IPS DF 6.9 (cell line): ENCODE results near the gene PDE4D.
"Not testable (repeated sequence)": the region's sequence is repeated elsewhere in the genome, so short reads cannot be mapped to it uniquely, and the experiment has no call there.

ENCODE experiments used
- DNase-seq: peaks from one replicate; pipeline ENCODE4 v3.0.0-alpha.2; 2013; ENCODE audit warnings: low read depth, low spot score
- H3K27ac ChIP-seq: one replicate; pipeline ENCODE4 v1.5.1; 2013; ENCODE audit warnings: low read length, control low read depth
- H3K27me3 ChIP-seq: 2 replicates; pipeline ENCODE4 v1.6.1; 2013; ENCODE audit warnings: mild to moderate bottlenecking, low read length; ENCODE audit not compliant: control insufficient read depth, insufficient read depth
- H3K36me3 ChIP-seq: 2 replicates; pipeline ENCODE4 v1.6.1; 2013; ENCODE audit warnings: low read length; ENCODE audit not compliant: control insufficient read depth, insufficient read depth
- H3K4me1 ChIP-seq: 2 replicates; pipeline ENCODE4 v1.6.1; 2013; ENCODE audit warnings: low read length; ENCODE audit not compliant: control insufficient read depth, insufficient read depth
- H3K4me3 ChIP-seq: 2 replicates; pipeline ENCODE4 v1.5.1; 2013; ENCODE audit warnings: mild to moderate bottlenecking, low read length
- H3K9me3 ChIP-seq: 2 replicates; pipeline ENCODE4 v1.6.1; 2013; ENCODE audit warnings: low read length, inconsistent platforms; ENCODE audit not compliant: control insufficient read depth, insufficient read depth
- WGBS: extraction: QIAGEN DNeasy Blood & Tissue Kit; methylation state at CpG from one replicate; pipeline ENCODE4 v1.1.7; 2013; ENCODE audit warnings: mixed read lengths, missing lambda C conversion rate; ENCODE audit not compliant: insufficient read length, insufficient coverage; 5-methylcytosine and 5-hydroxymethylcytosine counted together

Gene PDE4D

DNA sequence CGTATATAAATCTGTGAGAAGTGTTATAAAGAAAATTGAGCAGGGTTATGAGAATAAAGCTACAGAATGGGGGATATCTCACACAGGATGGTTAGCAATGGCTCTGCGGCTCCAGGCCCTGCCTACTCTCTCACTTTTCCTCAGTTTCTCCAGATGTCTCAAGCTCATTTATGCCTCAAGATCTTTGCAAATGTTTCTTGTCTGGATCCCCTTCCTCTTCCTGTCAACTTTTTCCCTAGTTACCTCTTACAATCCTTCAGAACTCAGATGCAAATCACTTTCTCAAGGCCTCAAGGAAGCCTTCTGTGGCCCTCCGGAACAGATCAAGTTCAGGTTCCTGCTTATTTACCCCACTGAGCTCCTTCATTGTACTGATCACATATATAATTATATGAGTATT, 924.3 kb downstream of the PDE4D start:
- WGBS, result no CpG with 5 or more reads among the region's 3 CpGs
- Histone ChIP-seq H3K9me3 (no peaks in the 10 kb centered on the region), H3K36me3 (no peaks in the 10 kb centered on the region), H3K27me3 (no peaks in the 10 kb centered on the region), H3K4me1 (no peaks in the 10 kb centered on the region), H3K4me3 (no peak overlapping the region), H3K27ac (no peak overlapping the region)
- no peak for DNase-seq

DNA sequence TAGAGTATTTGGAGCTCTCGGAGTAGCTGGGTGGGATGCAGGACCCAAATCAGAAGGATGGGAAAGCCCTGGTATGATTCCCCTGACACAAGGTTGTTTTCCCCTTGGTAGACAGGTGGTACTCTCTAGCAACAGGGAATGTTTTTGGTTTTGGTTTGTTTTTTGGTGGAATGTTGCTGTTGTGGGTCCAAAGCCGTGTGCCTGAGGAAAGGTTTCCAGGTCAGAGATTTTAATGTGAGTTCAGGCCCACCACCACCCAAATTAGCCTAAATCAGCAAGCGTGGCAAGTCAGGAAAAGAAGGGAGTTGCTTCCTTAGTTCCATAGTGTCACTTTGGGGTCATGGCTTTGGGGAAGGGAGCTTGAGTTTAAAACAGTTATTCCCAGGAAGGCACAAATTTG, 925.2 kb downstream of the PDE4D start:
- no peaks in the 10 kb centered on the region for H3K4me1 ChIP-seq
- DNase-seq, result no peak
- H3K4me3 ChIP-seq, result no peak overlapping the region
- H3K9me3 ChIP-seq, result no peaks in the 10 kb centered on the region
- WGBS, result no CpG with 5 or more reads among the region's 3 CpGs
- H3K27me3 ChIP-seq, result no peaks in the 10 kb centered on the region
- H3K36me3 ChIP-seq, result no peaks in the 10 kb centered on the region
- H3K27ac ChIP-seq, result no peak overlapping the region

- Histone ChIP-seq H3K9me3 (no peaks in the 10 kb centered on the region), H3K36me3 (no peaks in the 10 kb centered on the region), H3K27ac (no peak overlapping the region), H3K4me3 (no peak overlapping the region), H3K4me1 (no peaks in the 10 kb centered on the region), H3K27me3 (no peaks in the 10 kb centered on the region)
- DNase-seq, result no peak
- no CpG with 5 or more reads among the region's 2 CpGs for WGBS
Measured at GRCh38 chr5:58967597-58968281, 925.8 kb downstream of the PDE4D start.

DNA sequence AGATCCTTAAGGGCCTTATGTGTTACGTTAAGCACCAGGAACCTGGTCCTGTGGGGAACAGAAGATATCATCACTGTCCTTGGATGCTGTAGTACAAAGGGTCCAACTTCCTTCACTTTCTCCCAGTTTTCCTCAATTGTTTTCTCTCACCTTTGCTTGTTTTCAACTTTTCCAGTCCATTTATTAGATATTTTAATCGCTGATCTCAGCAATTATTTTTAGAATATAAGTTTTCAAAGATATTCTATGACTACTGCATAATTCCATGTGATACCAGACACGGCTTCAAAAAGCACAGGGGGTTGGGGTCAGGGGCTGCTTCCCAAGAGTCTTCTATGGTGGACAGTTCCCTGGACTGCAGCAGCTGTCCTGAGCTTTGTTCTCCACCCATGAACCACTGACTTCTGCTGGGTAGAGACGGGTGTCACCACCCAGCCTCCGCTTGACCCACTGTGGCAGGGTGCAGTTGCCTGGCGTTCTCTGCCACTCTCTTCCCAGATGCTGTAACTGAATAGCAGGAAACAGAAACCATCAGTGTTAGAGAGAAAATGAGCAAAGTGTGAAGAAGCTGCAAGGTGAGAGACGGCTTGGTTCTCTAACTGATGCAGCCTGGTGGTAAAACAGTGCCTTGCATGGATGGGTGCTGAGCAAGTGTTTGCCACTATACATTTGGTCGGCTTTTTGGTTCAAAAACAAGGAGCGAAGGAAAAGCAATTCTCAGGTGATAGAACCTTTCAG, 927.7 kb downstream of the PDE4D start:
- Histone ChIP-seq H3K4me3 (no peak overlapping the region), H3K4me1 (no peaks in the 10 kb centered on the region), H3K36me3 (no peaks in the 10 kb centered on the region), H3K27ac (no peak overlapping the region), H3K27me3 (no peaks in the 10 kb centered on the region), H3K9me3 (no peaks in the 10 kb centered on the region)
- no CpG with 5 or more reads among the region's 9 CpGs for WGBS
- DNase-seq, result no peak

DNA sequence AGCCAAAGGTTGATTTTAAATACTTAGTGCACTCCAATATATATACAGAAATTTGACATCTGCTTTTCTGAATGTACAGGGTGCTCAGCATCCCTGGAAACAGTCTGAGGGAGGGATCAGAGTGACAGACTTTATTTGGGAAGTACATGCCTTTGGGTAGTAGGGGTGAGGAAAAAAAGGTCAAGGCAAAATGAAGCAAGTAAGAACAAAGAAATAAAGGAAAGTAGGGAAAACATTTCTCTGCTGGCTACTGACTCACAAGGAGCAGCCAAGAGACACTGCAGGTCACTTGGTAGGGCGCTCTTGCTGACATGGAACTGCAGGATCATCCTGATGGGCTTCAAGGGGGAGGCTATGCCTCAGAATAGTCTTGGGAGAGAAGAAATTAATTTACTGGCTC, 929.7 kb downstream of the PDE4D start:
- no peak for DNase-seq
- H3K9me3 ChIP-seq, result no peaks in the 10 kb centered on the region
- no peaks in the 10 kb centered on the region for H3K36me3 ChIP-seq
- H3K4me1 ChIP-seq, result no peaks in the 10 kb centered on the region
- H3K4me3 ChIP-seq, result no peak overlapping the region
- WGBS, result no CpG with 5 or more reads among the region's 1 CpG
- no peaks in the 10 kb centered on the region for H3K27me3 ChIP-seq
- no peak overlapping the region for H3K27ac ChIP-seq

DNA sequence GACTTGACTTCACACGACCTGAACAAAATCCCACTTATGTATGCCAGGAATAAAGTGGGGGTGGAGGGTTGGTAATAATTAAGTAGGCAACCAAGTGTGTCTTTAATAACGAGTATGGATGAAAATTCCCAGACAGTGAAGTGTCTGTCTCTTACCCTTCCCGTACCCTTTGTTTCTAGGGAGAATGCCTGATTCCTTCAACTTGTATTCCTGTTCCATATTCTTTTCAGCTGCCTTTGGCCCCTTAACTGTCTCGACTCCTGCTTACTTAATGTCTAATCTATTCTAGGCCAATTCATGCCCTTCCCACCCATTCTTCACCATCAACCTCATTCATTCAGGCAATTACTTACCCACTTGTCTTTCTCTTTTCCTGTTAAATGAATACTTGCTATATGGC, 930.2 kb downstream of the PDE4D start:
- H3K9me3 ChIP-seq, result no peaks in the 10 kb centered on the region
- H3K4me1 ChIP-seq, result no peaks in the 10 kb centered on the region
- no peak overlapping the region for H3K4me3 ChIP-seq
- H3K27ac ChIP-seq, result no peak overlapping the region
- no CpG with 5 or more reads among the region's 4 CpGs for WGBS
- no peak for DNase-seq
- no peaks in the 10 kb centered on the region for H3K36me3 ChIP-seq
- no peaks in the 10 kb centered on the region for H3K27me3 ChIP-seq

GRCh38 chr5:58961631-58962280, 931.8 kb downstream of the PDE4D start:
- Histone ChIP-seq H3K4me1 (no peaks in the 10 kb centered on the region), H3K36me3 (no peaks in the 10 kb centered on the region), H3K9me3 (no peaks in the 10 kb centered on the region), H3K27me3 (no peaks in the 10 kb centered on the region), H3K27ac (no peak overlapping the region), H3K4me3 (no peak overlapping the region)
- DNase-seq, result no peak
- no CpG with 5 or more reads among the region's 3 CpGs for WGBS

DNA sequence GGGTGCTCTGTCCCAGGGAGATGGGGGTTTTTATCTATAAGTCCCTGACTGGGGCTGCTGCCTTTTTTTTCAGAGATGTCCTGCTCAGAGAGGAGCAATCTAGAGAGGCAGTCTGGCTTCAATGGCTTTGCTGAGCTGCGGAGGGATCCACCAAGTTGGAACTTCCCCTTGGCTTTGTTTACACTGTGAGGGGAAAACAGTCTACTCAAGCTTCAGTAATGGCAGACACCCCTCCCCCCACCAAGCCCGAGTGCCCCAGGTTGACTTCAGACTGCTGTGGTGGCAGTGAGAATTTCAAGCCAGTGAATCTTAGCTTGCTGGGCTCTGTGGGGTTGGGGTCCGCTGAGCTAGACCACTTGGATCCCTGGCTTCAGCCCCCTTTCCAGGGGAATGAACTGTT, 934.8 kb downstream of the PDE4D start:
- H3K27ac ChIP-seq, result no peak overlapping the region
- H3K27me3 ChIP-seq, result no peaks in the 10 kb centered on the region
- no peaks in the 10 kb centered on the region for H3K36me3 ChIP-seq
- WGBS, result no CpG with 5 or more reads among the region's 3 CpGs
- no peak for DNase-seq
- H3K4me3 ChIP-seq, result no peak overlapping the region
- H3K9me3 ChIP-seq, result no peaks in the 10 kb centered on the region
- no peaks in the 10 kb centered on the region for H3K4me1 ChIP-seq

GRCh38 chr5:58953218-58953617, 940.3 kb downstream of the PDE4D start:
- not testable (repeated sequence) for H3K27ac ChIP-seq, DNase-seq, H3K4me3 ChIP-seq, H3K9me3 ChIP-seq, H3K27me3 ChIP-seq, H3K4me1 ChIP-seq, H3K36me3 ChIP-seq
- no CpG with 5 or more reads among the region's 2 CpGs for WGBS

DNA sequence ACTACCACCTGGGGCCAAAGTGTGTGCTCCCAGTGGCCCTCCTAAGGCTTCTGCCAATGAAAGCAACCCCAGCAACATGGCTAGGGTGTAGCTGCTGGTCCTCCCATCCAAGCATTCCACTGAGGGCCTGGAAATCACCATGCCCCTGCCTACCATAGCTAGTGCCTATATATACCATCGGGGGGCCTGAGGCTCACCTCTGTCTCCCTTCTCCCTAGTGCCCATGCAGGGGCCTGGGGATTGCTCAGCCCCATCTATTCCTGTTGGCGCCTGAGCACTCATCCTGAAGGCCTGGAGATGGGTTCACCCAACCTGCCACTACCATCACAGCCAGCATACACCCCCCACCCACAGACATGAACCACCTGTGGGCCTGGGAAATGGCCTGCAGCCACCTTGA, 943.3 kb downstream of the PDE4D start:
- Histone ChIP-seq H3K27me3 (no peaks in the 10 kb centered on the region), H3K9me3 (no peaks in the 10 kb centered on the region), H3K4me3 (no peak overlapping the region), H3K4me1 (no peaks in the 10 kb centered on the region), H3K27ac (no peak overlapping the region), H3K36me3 (no peaks in the 10 kb centered on the region)
- no peak for DNase-seq
- WGBS, result no CpG with 5 or more reads among the region's 2 CpGs
